Transverse colon (tissue), 4 donors: ENCODE results near the gene TLCD2.

Experiments
- EP300 ChIP-seq: sonication (generic); formaldehyde crosslinking; IDR thresholded peaks from one replicate; pipeline ENCODE4 v1.6.1; 2017; ENCODE audit warnings: antibody characterized with exemption, low read depth
- POLR2A ChIP-seq: fragments of 450-650 bp; IDR thresholded peaks from one replicate; pipeline ENCODE4 v1.6.1; 2016; ENCODE audit warnings: antibody characterized with exemption, mild to moderate bottlenecking, moderate library complexity
- POLR2AphosphoS5 ChIP-seq, 3 donors: sonication (generic); formaldehyde crosslinking; IDR thresholded peaks; one replicate each; pipeline ENCODE4 v1.6.1; 2016; ENCODE audit warnings: antibody characterized with exemption in 3 of 3
- TF ChIP-seq, protein P1 (sequence below), 5 experiments: fragments of 200-600 bp in 3 of 5; fragments of 450-650 bp in 2 of 5; sonication (generic) in 3 of 5; IDR thresholded peaks; 1 replicate in 2 of 5; 2 replicates in 3 of 5; pipeline ENCODE4 v1.5.1; 2016 to 2017; ENCODE audit warnings: antibody characterized with exemption in 5 of 5, inconsistent platforms in 3 of 5, mild to moderate bottlenecking in 2 of 5, moderate library complexity in 1 of 5

DNA sequence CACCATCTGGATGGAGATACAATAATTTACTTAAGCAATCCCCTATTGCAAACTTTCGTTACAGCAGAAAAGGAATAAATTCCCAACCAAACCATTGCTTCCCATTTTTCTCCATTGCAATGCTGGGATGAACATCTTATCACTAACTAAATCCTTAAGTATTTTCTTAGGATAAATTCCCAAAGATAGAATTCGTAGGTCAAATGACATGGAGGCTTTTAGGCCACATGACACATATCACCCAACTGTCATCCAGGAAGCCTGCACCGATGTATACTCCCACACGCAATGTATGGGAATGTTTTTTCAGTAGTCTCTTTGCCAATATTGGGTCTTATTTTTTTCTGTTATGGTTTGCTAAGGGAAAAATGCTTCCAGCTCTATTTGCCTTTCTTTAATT, 1.6 kb upstream of the TLCD2 start:
- TF ChIP-seq POLR2A (no peak), EP300 (no peak), POLR2AphosphoS5 (IDR thresholded peaks at IDR 0.05) (no peak)
- TF ChIP-seq, protein P1, sequence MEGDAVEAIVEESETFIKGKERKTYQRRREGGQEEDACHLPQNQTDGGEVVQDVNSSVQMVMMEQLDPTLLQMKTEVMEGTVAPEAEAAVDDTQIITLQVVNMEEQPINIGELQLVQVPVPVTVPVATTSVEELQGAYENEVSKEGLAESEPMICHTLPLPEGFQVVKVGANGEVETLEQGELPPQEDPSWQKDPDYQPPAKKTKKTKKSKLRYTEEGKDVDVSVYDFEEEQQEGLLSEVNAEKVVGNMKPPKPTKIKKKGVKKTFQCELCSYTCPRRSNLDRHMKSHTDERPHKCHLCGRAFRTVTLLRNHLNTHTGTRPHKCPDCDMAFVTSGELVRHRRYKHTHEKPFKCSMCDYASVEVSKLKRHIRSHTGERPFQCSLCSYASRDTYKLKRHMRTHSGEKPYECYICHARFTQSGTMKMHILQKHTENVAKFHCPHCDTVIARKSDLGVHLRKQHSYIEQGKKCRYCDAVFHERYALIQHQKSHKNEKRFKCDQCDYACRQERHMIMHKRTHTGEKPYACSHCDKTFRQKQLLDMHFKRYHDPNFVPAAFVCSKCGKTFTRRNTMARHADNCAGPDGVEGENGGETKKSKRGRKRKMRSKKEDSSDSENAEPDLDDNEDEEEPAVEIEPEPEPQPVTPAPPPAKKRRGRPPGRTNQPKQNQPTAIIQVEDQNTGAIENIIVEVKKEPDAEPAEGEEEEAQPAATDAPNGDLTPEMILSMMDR (IDR thresholded peaks at IDR 0.05), result no peak
